Fibroblast of lung (primary cell): ENCODE data around the gene THAP10. TPM values are rescaled to one million over a fixed set of nuclear protein-coding genes. Genes with fewer than 3 reads are reported as not detected.

Source experiments
- DNase-seq, 2 donors: peaks; one replicate each; pipeline versions ENCODE4 v3.0.0 to v3.0.0-alpha.2; 2010; ENCODE audit warnings: low read depth in 2 of 2
- H2AFZ ChIP-seq: 2 replicates; pipeline ENCODE4 v1.5.1; 2012; ENCODE audit warnings: low read length, control low read depth, inconsistent platforms
- H3K27ac ChIP-seq: 2 replicates; pipeline ENCODE4 v1.5.1; 2011; ENCODE audit warnings: low read length, control low read depth; ENCODE audit not compliant: insufficient read depth
- H3K27me3 ChIP-seq: 2 replicates; pipeline ENCODE4 v1.5.1; 2011; ENCODE audit warnings: mild to moderate bottlenecking, low read length; ENCODE audit not compliant: control insufficient read depth, insufficient read depth
- H3K36me3 ChIP-seq: 2 replicates; pipeline ENCODE4 v1.5.1; 2011; ENCODE audit warnings: low read length; ENCODE audit not compliant: control insufficient read depth, insufficient read depth
- H3K4me1 ChIP-seq: 2 replicates; pipeline ENCODE4 v1.5.1; 2011; ENCODE audit warnings: low read length; ENCODE audit not compliant: control insufficient read depth, insufficient read depth; ENCODE audit errors: extremely low read depth
- H3K4me2 ChIP-seq: 2 replicates; pipeline ENCODE4 v1.5.1; 2011; ENCODE audit warnings: low read length, control low read depth; ENCODE audit not compliant: insufficient read depth; ENCODE audit errors: extremely low read depth
- H3K4me3 ChIP-seq, 4 experiments: fragments of 200-600 bp in 1 of 4; sonication (generic) in 1 of 4; replicated peaks in 1 of 4; 2 replicates each; pipeline ENCODE4 v1.5.1; 2011 to 2016; ENCODE audit warnings: low read length in 4 of 4, low read depth in 3 of 4, mild to moderate bottlenecking in 3 of 4, control low read depth in 2 of 4, inconsistent platforms in 1 of 4, mixed read lengths in 1 of 4; ENCODE audit not compliant: insufficient read depth in 1 of 4; ENCODE audit errors: control extremely low read depth in 1 of 4
- H3K79me2 ChIP-seq: 2 replicates; pipeline ENCODE4 v1.5.1; 2012; ENCODE audit warnings: mild to moderate bottlenecking, low read length, inconsistent platforms; ENCODE audit not compliant: control insufficient read depth, insufficient read depth
- H3K9ac ChIP-seq: 2 replicates; pipeline ENCODE4 v1.5.1; 2011; ENCODE audit warnings: mild to moderate bottlenecking, low read length, control low read depth; ENCODE audit not compliant: insufficient read depth
- H3K9me3 ChIP-seq: 2 replicates; pipeline ENCODE4 v1.5.1; 2012; ENCODE audit warnings: low read depth, low read length; ENCODE audit not compliant: control insufficient read depth, insufficient read depth
- H4K20me1 ChIP-seq: 2 replicates; pipeline ENCODE4 v1.5.1; 2011; ENCODE audit warnings: low read length; ENCODE audit not compliant: control insufficient read depth, insufficient read depth; ENCODE audit errors: extremely low read depth
- CTCF ChIP-seq, 2 donors: IDR thresholded peaks in 1 of 2; conservative IDR thresholded peaks in 1 of 2; 1 replicate in 1 of 2; 2 replicates in 1 of 2; pipeline ENCODE4 v1.5.1; 2011 to 2012; ENCODE audit warnings: low read length in 2 of 2, control low read depth in 1 of 2, inconsistent platforms in 1 of 2, low read depth in 1 of 2, mild to moderate bottlenecking in 1 of 2
- EZH2 ChIP-seq: IDR thresholded peaks from 2 replicates; pipeline ENCODE4 v1.5.1; 2012; ENCODE audit warnings: low read length, control low read depth, mild to moderate bottlenecking; ENCODE audit errors: missing control alignments
- polyA plus RNA-seq, 2 donors: library from polyadenylated mRNA; depleted of rRNA in 1 of 2; stranded (reverse) in 1 of 2; unstranded in 1 of 2; fragments of >200 nt; gene quantifications; 2 replicates each; pipeline ENCODE4 v1.2.1, GENCODE V29; 2011 to 2012; ENCODE audit warnings: missing spikeins in 1 of 2
- total RNA-seq: library from RNA; depleted of rRNA; stranded (reverse); fragments of >200 nt; gene quantifications from 2 replicates; pipeline ENCODE4 v1.2.1, GENCODE V29; 2014

Gene THAP10
- total and polyA plus RNA-seq, 2 donors (not counting 1 experiment from before 2014, with no cell fraction given), result 4.6 to 5.0 TPM

GRCh38 chr15:70923311-70924080 lies 31.3 kb upstream of the THAP10 start:
- H3K79me2 ChIP-seq, result no peaks in the 10 kb centered on the region
- H4K20me1 ChIP-seq, result no peaks in the 10 kb centered on the region
- no peak overlapping the region for H3K9ac ChIP-seq
- no peak overlapping the region for H2AFZ ChIP-seq
- no peak overlapping the region for H3K4me2 ChIP-seq
- no peaks in the 10 kb centered on the region for H3K27me3 ChIP-seq
- H3K4me1 ChIP-seq, result peaks cover 2% of the 10 kb centered on the region
- H3K4me3 ChIP-seq, result no peak overlapping the region
- H3K9me3 ChIP-seq, result no peaks in the 10 kb centered on the region
- no peak for TF ChIP-seq CTCF (conservative IDR thresholded peaks at IDR 0.05 in 1 of 2, IDR thresholded peaks at IDR 0.05 in 1 of 2; ENCODE audit: low read depth in 1 of 2, low read length in 2 of 2)
- TF ChIP-seq EZH2, result no peak
- H3K36me3 ChIP-seq, result no peaks in the 10 kb centered on the region
- peak in 1 of 2 donors; percentile 58 for DNase-seq
- no peak overlapping the region for H3K27ac ChIP-seq

DNA sequence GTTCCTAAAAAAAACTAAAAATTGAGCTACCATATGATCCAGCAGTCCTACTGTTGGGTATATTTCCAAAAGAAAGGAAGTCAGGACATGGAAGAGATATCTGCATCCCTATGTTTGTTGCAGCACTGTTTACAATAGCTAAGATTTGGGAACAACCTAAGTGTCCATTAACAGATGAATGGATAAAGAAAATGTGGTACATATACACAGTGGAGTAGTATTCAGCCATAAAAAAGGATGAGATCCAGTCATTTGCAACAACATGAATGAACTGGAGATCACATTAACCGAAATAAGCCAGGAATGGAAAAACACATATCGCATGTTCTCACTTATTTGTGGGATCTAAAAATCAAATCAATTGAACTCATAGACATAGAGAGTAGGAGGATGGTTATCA lies 29.9 kb upstream of the THAP10 start:
- no peaks in the 10 kb centered on the region for H3K27me3 ChIP-seq
- no peak overlapping the region for H3K27ac ChIP-seq
- no peak overlapping the region for H3K4me3 ChIP-seq
- H3K79me2 ChIP-seq, result no peaks in the 10 kb centered on the region
- no peaks in the 10 kb centered on the region for H3K36me3 ChIP-seq
- H3K9ac ChIP-seq, result no peak overlapping the region
- no peak for DNase-seq
- no peaks in the 10 kb centered on the region for H4K20me1 ChIP-seq
- H3K9me3 ChIP-seq, result no peaks in the 10 kb centered on the region
- no peak overlapping the region for H2AFZ ChIP-seq
- no peak overlapping the region for H3K4me2 ChIP-seq
- H3K4me1 ChIP-seq, result peaks cover 2% of the 10 kb centered on the region
- no peak for TF ChIP-seq EZH2
- no peak for TF ChIP-seq CTCF (conservative IDR thresholded peaks at IDR 0.05 in 1 of 2, IDR thresholded peaks at IDR 0.05 in 1 of 2; ENCODE audit: low read depth in 1 of 2, low read length in 2 of 2)

- DNase-seq, result peak; percentile 11 to 41
- Histone ChIP-seq H2AFZ (peak overlapping the region; percentile 23), H3K36me3 (no peaks in the 10 kb centered on the region), H3K4me3 (no peak overlapping the region), H3K27ac (no peak overlapping the region), H3K79me2 (no peaks in the 10 kb centered on the region), H3K27me3 (no peaks in the 10 kb centered on the region), H3K4me2 (peak overlapping the region; percentile 59), H4K20me1 (no peaks in the 10 kb centered on the region), H3K9me3 (no peaks in the 10 kb centered on the region), H3K4me1 (peaks cover 2% of the 10 kb centered on the region), H3K9ac (no peak overlapping the region)
- TF ChIP-seq CTCF (conservative IDR thresholded peaks at IDR 0.05 in 1 of 2, IDR thresholded peaks at IDR 0.05 in 1 of 2; ENCODE audit: low read depth in 1 of 2, low read length in 2 of 2) (no peak), EZH2 (no peak)
These were observed 28.9 kb upstream of the THAP10 start for GRCh38 chr15:70920981-70921696.
